Raji (cell line): ENCODE data around the gene RBMS2.

Experiments
- POLR2A ChIP-seq: IDR thresholded peaks from 2 replicates; pipeline ENCODE4 v1.6.1; 2011; ENCODE audit warnings: low read depth, low read length, control low read depth; ENCODE audit not compliant: insufficient read depth

Gene RBMS2

GRCh38 chr12:56578983-56579546 is 57.4 kb downstream of the RBMS2 start:
- TF ChIP-seq POLR2A = no peak

- no peak for TF ChIP-seq POLR2A
These were observed 60.0 kb downstream of the RBMS2 start for GRCh38 chr12:56581418-56582145.

- no peak for TF ChIP-seq POLR2A
These were observed 63.5 kb downstream of the RBMS2 start for GRCh38 chr12:56585098-56585497.

- no peak for TF ChIP-seq POLR2A
These were observed 68.2 kb downstream of the RBMS2 start for GRCh38 chr12:56589783-56590182.

GRCh38 chr12:56590237-56590830 is 68.7 kb downstream of the RBMS2 start:
- TF ChIP-seq POLR2A = no peak

GRCh38 chr12:56591126-56591525 is 69.5 kb downstream of the RBMS2 start:
- TF ChIP-seq POLR2A = no peak

- no peak for TF ChIP-seq POLR2A
These were observed 70.3 kb downstream of the RBMS2 start for GRCh38 chr12:56591961-56592360.

GRCh38 chr12:56593909-56594621 is 72.4 kb downstream of the RBMS2 start:
- no peak for TF ChIP-seq POLR2A

GRCh38 chr12:56596815-56597214 is 75.2 kb downstream of the RBMS2 start:
- no peak for TF ChIP-seq POLR2A

- TF ChIP-seq POLR2A = no peak
These were observed 77.4 kb downstream of the RBMS2 start for GRCh38 chr12:56599041-56599440.

GRCh38 chr12:56599797-56600196 is 78.2 kb downstream of the RBMS2 start:
- no peak for TF ChIP-seq POLR2A

GRCh38 chr12:56600753-56601152 is 79.1 kb downstream of the RBMS2 start:
- no peak for TF ChIP-seq POLR2A

- TF ChIP-seq POLR2A = no peak
These were observed 79.9 kb downstream of the RBMS2 start for GRCh38 chr12:56601503-56601902.

- TF ChIP-seq POLR2A = no peak
These were observed 80.6 kb downstream of the RBMS2 start for GRCh38 chr12:56602239-56602638.

- no peak for TF ChIP-seq POLR2A
These were observed 82.7 kb downstream of the RBMS2 start for GRCh38 chr12:56604355-56604754.

- TF ChIP-seq POLR2A = no peak
These were observed 93.0 kb downstream of the RBMS2 start for GRCh38 chr12:56614627-56615026.
